Measurements from ENCODE around the gene OGDH.

- TF ChIP-seq ZBTB7A (CRISPR knock-in tag; IDR thresholded peaks at IDR 0.05), result no peak
- no peak for TF ChIP-seq CTCF (CRISPR knock-in tag; IDR thresholded peaks at IDR 0.05)
- TF ChIP-seq NR1H2 (CRISPR knock-in tag; IDR thresholded peaks at IDR 0.05; ENCODE audit: borderline replicate concordance, low read depth), result no peak
- TF ChIP-seq EP300 (IDR thresholded peaks at IDR 0.05; ENCODE audit: low read depth in 2 of 2, low read length in 2 of 2), result no peak
- no peak for TF ChIP-seq EP300 (CRISPR knock-in tag; IDR thresholded peaks at IDR 0.05; ENCODE audit: borderline replicate concordance)
- TF ChIP-seq EZH2 (conservative IDR thresholded peaks at IDR 0.05; ENCODE audit: low read depth, low read length), result no peak
- no peak for TF ChIP-seq ZNF615 (CRISPR knock-in tag; IDR thresholded peaks at IDR 0.05; ENCODE audit: borderline replicate concordance)
- TF ChIP-seq ZNF512B (CRISPR knock-in tag; IDR thresholded peaks at IDR 0.05; ENCODE audit: borderline replicate concordance), result no peak
- TF ChIP-seq RFX3 (CRISPR knock-in tag; IDR thresholded peaks at IDR 0.05), result no peak
- no peak for TF ChIP-seq POLR2A (IDR thresholded peaks at IDR 0.05; ENCODE audit: insufficient read depth in 1 of 2, low read depth in 2 of 2, low read length in 2 of 2)
- no peak for TF ChIP-seq FIP1L1 (IDR thresholded peaks at IDR 0.05; ENCODE audit: borderline replicate concordance, insufficient read depth, low read depth, low read length)
- no peak for TF ChIP-seq E2F1 (CRISPR knock-in tag; IDR thresholded peaks at IDR 0.05)
These were observed 30.5 kb downstream of the OGDH start for GRCh38 chr7:44636926-44637325.
